Measurements from ENCODE around the gene TMEM270. TPM values are rescaled to one million over a fixed set of nuclear protein-coding genes. Genes with fewer than 3 reads are reported as not detected.
"Not testable (repeated sequence)": the region's sequence is repeated elsewhere in the genome, so short reads cannot be mapped to it uniquely, and the experiment has no call there.

Gene TMEM270
- total RNA-seq, 1 experiment from 2014 or later = not detected

DNA sequence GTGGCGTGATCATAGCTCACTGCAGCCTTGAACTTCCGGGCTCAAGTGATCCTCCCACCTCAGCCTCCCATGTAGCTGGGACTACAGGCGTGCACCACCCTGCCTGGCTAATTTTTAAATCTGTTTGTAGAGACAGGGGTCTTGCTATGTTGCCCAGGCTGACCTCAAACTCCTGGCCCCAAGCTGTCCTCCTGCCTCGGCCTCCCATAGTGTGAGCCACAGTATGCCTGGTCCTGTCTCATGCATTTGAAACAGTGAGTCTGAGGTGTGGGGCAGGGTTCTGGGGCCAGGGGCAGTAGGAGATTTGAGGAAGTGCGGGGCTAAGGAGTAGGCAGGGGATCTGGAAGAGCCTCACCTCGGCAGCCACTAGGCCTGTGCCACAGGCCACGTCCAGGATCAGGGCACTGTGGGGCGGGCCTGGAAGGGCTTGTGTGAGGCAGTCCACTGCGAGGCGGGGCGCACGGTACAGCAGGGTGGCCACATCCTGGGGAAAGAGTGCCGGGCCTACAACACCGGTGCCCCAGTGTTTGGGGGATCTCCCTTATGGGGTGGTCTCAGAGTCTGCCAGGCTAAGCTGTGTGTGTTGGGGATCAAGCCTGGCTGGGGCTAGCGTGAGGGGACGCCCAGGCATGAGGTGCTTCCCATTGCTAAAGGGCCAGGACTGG, 20.1 kb upstream of the TMEM270 start:
- Histone ChIP-seq H3K4me3 (ENCODE audit: insufficient read depth, low read depth, low read length) (no peak overlapping the region), H3K27me3 (ENCODE audit: control insufficient read depth, insufficient read depth, low read length) (no peaks in the 10 kb centered on the region), H3K36me3 (replicated peaks; ENCODE audit: control insufficient read depth, insufficient read depth, low read length) (no peaks in the 10 kb centered on the region; the same call in 1 of the 2 replicates)
- DNase-seq = peak; percentile 46

DNA sequence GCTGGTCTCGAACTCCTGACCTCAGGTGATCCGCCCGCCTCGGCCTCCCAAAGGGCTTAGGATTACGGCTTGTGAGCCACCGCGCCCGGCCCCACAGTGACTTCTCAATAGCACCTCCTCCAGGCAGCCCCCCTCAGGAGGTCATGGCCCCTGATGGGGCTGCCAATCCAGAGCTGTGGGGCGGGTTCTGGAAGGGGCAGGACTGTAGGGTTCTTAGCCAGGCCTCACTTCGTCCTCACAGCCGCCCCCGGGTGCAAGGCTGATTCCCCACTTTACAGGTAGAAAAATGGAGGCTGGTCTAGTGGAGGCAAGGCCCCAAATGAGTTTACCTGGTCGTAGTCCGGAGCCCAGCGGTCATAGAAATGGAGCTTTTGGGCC, 19.3 kb upstream of the TMEM270 start:
- peak; percentile 87 for DNase-seq
- Histone ChIP-seq H3K27me3 (ENCODE audit: control insufficient read depth, insufficient read depth, low read length) (no peaks in the 10 kb centered on the region), H3K4me3 (ENCODE audit: insufficient read depth, low read depth, low read length) (peak overlapping the region; percentile 60), H3K36me3 (replicated peaks; ENCODE audit: control insufficient read depth, insufficient read depth, low read length) (no peaks in the 10 kb centered on the region; the same call in 1 of the 2 replicates)

GRCh38 chr7:73842067-73842976, 18.6 kb upstream of the TMEM270 start, which contains the start of gene METTL27:
METTL27 (minus strand) TSS chr7:73842516; CDS start chr7:73842140, 376 bp downstream.
- Histone ChIP-seq H3K36me3 (replicated peaks; ENCODE audit: control insufficient read depth, insufficient read depth, low read length) (no peaks in the 10 kb centered on the region; the same call in 1 of the 2 replicates), H3K4me3 (ENCODE audit: insufficient read depth, low read depth, low read length) (peak within 1 kb of the TSS; percentile 60), H3K27me3 (ENCODE audit: control insufficient read depth, insufficient read depth, low read length) (no peaks in the 10 kb centered on the region)
- DNase-seq = peak; percentile 98

DNA sequence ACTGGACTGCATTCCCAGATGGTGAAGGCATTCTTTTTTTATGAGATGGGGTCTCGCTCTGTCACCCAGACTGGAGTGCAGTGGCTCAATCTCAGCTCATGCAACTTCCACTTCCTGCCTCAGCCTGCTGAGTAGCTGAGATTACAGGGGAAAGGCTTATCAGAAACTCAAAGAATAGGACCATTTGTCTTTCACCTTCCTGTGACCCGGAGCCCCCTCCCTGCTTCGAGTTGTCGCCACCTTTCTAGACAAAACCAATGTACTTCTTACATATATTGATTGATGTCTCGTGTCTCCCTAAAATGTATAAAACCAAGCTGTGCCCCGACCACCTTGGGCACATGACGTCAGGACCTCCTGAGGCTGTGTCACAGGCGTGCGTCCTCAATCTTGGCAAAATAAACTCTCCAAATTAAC, 16.8 kb upstream of the TMEM270 start:
- Histone ChIP-seq H3K27me3 (ENCODE audit: control insufficient read depth, insufficient read depth, low read length) (no peaks in the 10 kb centered on the region), H3K4me3 (ENCODE audit: insufficient read depth, low read depth, low read length) (no peak overlapping the region), H3K36me3 (replicated peaks; ENCODE audit: control insufficient read depth, insufficient read depth, low read length) (no peaks in the 10 kb centered on the region; the same call in 1 of the 2 replicates)
- no peak for DNase-seq

DNA sequence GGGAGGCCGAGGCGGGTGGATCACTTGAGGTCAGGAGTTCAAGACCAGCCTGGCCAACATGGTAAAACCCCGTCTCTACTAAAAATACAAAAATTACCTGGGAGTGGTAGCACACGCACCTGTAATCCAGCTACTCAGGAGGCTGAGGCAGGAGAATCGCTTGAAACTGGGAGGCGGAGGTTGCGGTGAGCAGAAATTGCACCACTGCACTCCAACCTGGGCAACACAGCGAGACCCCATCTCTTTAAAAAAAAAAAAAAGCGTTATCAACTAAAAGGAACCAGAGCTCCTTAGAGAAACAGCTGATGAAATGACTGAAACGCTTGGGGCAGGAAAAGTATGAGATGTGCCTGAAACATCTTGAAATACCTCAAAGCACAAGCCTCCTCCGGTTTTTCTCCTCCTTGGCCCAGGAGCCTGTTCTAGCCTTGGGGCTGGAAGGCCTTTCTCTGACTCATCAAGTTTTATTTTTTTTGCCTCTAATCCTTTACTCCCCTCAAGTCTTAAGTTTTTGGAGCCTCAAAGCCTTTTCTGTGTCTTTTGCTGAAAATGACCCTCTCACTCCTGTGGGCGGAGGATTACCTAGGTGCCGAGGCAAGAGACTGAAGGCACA, 16.0 kb upstream of the TMEM270 start:
- Histone ChIP-seq H3K27me3 (ENCODE audit: control insufficient read depth, insufficient read depth, low read length) (no peaks in the 10 kb centered on the region), H3K36me3 (replicated peaks; ENCODE audit: control insufficient read depth, insufficient read depth, low read length) (no peaks in the 10 kb centered on the region), H3K4me3 (ENCODE audit: insufficient read depth, low read depth, low read length) (no peak overlapping the region)
- no peak for DNase-seq

DNA sequence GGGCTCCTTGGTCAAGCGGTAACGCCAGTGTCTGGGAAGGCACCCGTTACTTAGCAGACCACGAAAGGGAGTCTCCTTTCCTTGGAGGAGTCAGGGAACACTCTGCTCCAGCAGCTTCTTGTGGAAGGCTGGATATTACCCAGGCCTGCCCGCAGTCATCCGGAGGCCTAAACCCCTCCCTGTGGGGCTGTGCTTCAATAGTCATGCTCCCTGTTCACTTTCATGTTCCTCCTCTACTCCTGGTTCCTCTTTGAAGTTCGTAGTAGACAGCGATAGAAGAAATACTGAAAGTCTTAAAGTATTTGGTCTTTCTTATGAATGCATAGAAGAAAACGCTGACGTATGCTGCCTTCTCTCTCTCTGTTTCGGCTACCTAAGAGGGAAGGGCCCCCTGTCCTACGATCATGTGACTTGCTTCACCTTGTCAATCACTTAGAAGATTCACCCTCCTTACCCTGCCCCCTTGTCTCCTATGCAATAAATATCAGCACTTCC, 15.2 kb upstream of the TMEM270 start:
- H3K27me3 ChIP-seq (ENCODE audit: control insufficient read depth, insufficient read depth, low read length); DNase-seq; H3K4me3 ChIP-seq (ENCODE audit: insufficient read depth, low read depth, low read length); H3K36me3 ChIP-seq (replicated peaks; ENCODE audit: control insufficient read depth, insufficient read depth, low read length): not testable (repeated sequence)

- H3K4me3 ChIP-seq (ENCODE audit: insufficient read depth, low read depth, low read length) = no peak overlapping the region
- H3K36me3 ChIP-seq (replicated peaks; ENCODE audit: control insufficient read depth, insufficient read depth, low read length) = no peaks in the 10 kb centered on the region
- H3K27me3 ChIP-seq (ENCODE audit: control insufficient read depth, insufficient read depth, low read length) = no peaks in the 10 kb centered on the region
- DNase-seq = no peak
Measured at GRCh38 chr7:73847941-73848723, 12.8 kb upstream of the TMEM270 start.

DNA sequence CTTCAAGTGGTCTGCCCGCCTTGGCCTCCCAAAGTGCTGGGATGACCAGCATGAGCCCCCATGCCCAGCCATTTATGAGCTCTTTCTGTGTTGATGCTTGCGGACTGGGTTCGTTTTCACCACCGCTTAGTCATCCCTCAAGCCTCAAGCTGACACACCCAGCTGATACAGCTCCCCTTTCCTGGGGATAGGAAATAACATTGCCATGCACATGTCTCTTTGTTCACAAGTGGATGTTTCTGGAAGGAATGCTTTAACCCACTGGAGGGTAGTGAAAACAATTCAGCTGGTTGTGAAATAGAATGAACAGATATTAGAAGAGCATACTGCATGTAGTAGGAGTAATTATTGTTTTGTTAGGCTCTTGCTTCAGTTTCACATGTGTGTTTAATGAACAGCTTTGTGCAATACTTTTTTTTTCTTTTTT, 10.2 kb upstream of the TMEM270 start:
- no peaks in the 10 kb centered on the region for H3K36me3 ChIP-seq (replicated peaks; ENCODE audit: control insufficient read depth, insufficient read depth, low read length)
- H3K27me3 ChIP-seq (ENCODE audit: control insufficient read depth, insufficient read depth, low read length) = no peaks in the 10 kb centered on the region; the same call in 1 of the 2 replicates
- H3K4me3 ChIP-seq (ENCODE audit: insufficient read depth, low read depth, low read length) = no peak overlapping the region
- no peak for DNase-seq

- no peak for DNase-seq
- no peaks in the 10 kb centered on the region for H3K36me3 ChIP-seq (replicated peaks; ENCODE audit: control insufficient read depth, insufficient read depth, low read length)
- H3K27me3 ChIP-seq (ENCODE audit: control insufficient read depth, insufficient read depth, low read length) = no peaks in the 10 kb centered on the region; the same call in 1 of the 2 replicates
- no peak overlapping the region for H3K4me3 ChIP-seq (ENCODE audit: insufficient read depth, low read depth, low read length)
Measured at GRCh38 chr7:73851410-73852338, 9.3 kb upstream of the TMEM270 start.

GRCh38 chr7:73852500-73852899, 8.5 kb upstream of the TMEM270 start:
- Histone ChIP-seq H3K36me3 (replicated peaks; ENCODE audit: control insufficient read depth, insufficient read depth, low read length) (no peaks in the 10 kb centered on the region), H3K27me3 (ENCODE audit: control insufficient read depth, insufficient read depth, low read length) (no peaks in the 10 kb centered on the region; the same call in 1 of the 2 replicates), H3K4me3 (ENCODE audit: insufficient read depth, low read depth, low read length) (no peak overlapping the region)
- DNase-seq = peak; percentile 26

- H3K36me3 ChIP-seq (replicated peaks; ENCODE audit: control insufficient read depth, insufficient read depth, low read length) = no peaks in the 10 kb centered on the region
- no peak overlapping the region for H3K4me3 ChIP-seq (ENCODE audit: insufficient read depth, low read depth, low read length)
- DNase-seq = peak; percentile 35
- no peaks in the 10 kb centered on the region; the same call in 1 of the 2 replicates for H3K27me3 ChIP-seq (ENCODE audit: control insufficient read depth, insufficient read depth, low read length)
Measured at GRCh38 chr7:73856941-73857340, 4.0 kb upstream of the TMEM270 start.

- Histone ChIP-seq H3K27me3 (ENCODE audit: control insufficient read depth, insufficient read depth, low read length) (no peaks in the 10 kb centered on the region; the same call in 1 of the 2 replicates), H3K4me3 (ENCODE audit: insufficient read depth, low read depth, low read length) (no peak overlapping the region), H3K36me3 (replicated peaks; ENCODE audit: control insufficient read depth, insufficient read depth, low read length) (no peaks in the 10 kb centered on the region)
- no peak for DNase-seq
Measured at GRCh38 chr7:73858807-73859206, 2.2 kb upstream of the TMEM270 start.

DNA sequence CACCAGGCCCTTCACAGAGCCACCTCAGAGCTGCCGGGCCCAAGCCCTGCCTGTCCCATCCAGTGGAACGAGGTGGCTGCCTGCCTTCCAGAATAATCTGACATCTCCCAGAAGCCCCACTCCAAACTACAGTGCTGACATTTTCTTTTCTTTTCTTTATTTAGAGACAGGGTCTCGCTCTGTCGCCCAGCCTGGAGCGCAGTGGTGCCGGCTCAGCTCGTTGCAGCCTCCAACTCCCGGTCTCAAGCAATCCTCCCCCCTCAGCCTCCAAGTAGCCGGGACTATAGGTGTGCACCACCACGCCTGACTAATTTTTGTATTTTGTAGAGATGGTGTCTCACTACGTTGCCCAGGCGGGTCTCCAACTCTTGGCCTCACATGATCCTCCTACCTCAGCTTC, 346 bp downstream of the TMEM270 start:
- H3K36me3 ChIP-seq (replicated peaks; ENCODE audit: control insufficient read depth, insufficient read depth, low read length) = no peaks in the 10 kb centered on the region
- DNase-seq = no peak
- H3K4me3 ChIP-seq (ENCODE audit: insufficient read depth, low read depth, low read length) = no peak overlapping the region
- H3K27me3 ChIP-seq (ENCODE audit: control insufficient read depth, insufficient read depth, low read length) = no peaks in the 10 kb centered on the region
